ENCODE measurements around the gene ADARB2. TPM values are rescaled to one million over a fixed set of nuclear protein-coding genes. Genes with fewer than 3 reads are reported as not detected.

Gene ADARB2
- total and polyA plus RNA-seq, 7 donors, result 0.05 to 0.39 (median 0.15) TPM; not detected in 2

GRCh38 chr10:1374511-1375345 lies 362.6 kb downstream of the ADARB2 start:
- 54 to 70% (median 66%) methylated on average over 37 of the region's 37 CpGs for WGBS, 3 donors
- no peaks in the 10 kb centered on the region for H3K9me3 ChIP-seq

DNA sequence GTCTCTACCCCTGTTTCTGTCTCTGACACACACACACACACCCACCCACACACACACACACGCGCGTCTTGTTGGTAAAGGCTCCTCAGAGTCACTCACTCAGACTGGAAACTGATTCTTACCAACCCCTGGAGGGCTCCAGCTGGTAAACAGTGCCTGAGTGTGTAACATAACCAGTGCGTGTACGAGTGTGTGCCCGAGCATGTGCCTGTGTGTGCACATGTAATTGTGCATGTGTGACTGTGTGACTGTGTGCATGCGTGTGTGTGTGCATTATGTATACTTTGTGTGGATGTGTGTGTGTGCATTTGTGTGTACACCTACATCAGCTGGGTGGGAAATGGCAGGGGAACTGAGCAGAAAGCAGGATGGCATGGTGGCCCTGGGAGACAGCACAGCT lies 364.0 kb downstream of the ADARB2 start:
- no peak overlapping the region for H3K27ac ChIP-seq
- WGBS, 3 donors, result 79 to 91% (median 90%) methylated on average over 7 of the region's 7 CpGs
- no peaks in the 10 kb centered on the region for H3K9me3 ChIP-seq
- no peak overlapping the region for H3K4me3 ChIP-seq
- peaks cover 0 to 8% (median 2%) of the 10 kb centered on the region in 3 donors for H3K27me3 ChIP-seq (ENCODE audit: insufficient read depth in 3 of 3, low read length in 2 of 3)
- intact Hi-C loops (cut with DNase I), result no loop called here
- no peak for DNase-seq
- H3K36me3 ChIP-seq (ENCODE audit: insufficient read depth in 1 of 2, low read depth in 1 of 2), result no peaks in the 10 kb centered on the region
- ATAC-seq, result no peak
- no peak for TF ChIP-seq CTCF (IDR thresholded peaks at IDR 0.05)
- no peaks in the 10 kb centered on the region for H3K4me1 ChIP-seq

More at GRCh38 chr10:1374511-1375345, 362.6 kb downstream of the ADARB2 start:
- Histone ChIP-seq H3K27me3 (ENCODE audit: insufficient read depth in 3 of 3, low read length in 2 of 3) (peaks cover 0 to 12% (median 0%) of the 10 kb centered on the region in 3 donors), H3K36me3 (ENCODE audit: insufficient read depth in 1 of 2, low read depth in 1 of 2) (no peaks in the 10 kb centered on the region), H3K27ac (no peak overlapping the region), H3K4me3 (no peak overlapping the region), H3K4me1 (no peaks in the 10 kb centered on the region)
- intact Hi-C loops (cut with DNase I), result no loop called here
- no peak for TF ChIP-seq CTCF (IDR thresholded peaks at IDR 0.05)
- ATAC-seq, result no peak
- no peak for DNase-seq

- H3K4me1 ChIP-seq, result no peaks in the 10 kb centered on the region
- H3K36me3 ChIP-seq (ENCODE audit: insufficient read depth in 1 of 2, low read depth in 1 of 2), result no peaks in the 10 kb centered on the region
- intact Hi-C loops (cut with DNase I), result no loop called here
- WGBS, 3 donors, result 88 to 95% (median 88%) methylated on average over 4 of the region's 4 CpGs
- no peak for TF ChIP-seq CTCF (IDR thresholded peaks at IDR 0.05)
- ATAC-seq (no peak), DNase-seq (no peak)
- H3K27ac ChIP-seq, result no peak overlapping the region
- H3K4me3 ChIP-seq, result no peak overlapping the region
- H3K9me3 ChIP-seq, result no peaks in the 10 kb centered on the region
- peaks cover 0 to 9% (median 2%) of the 10 kb centered on the region in 3 donors for H3K27me3 ChIP-seq (ENCODE audit: insufficient read depth in 3 of 3, low read length in 2 of 3)
Measured at GRCh38 chr10:1372212-1372611, 365.1 kb downstream of the ADARB2 start.

GRCh38 chr10:1370298-1370697 lies 367.0 kb downstream of the ADARB2 start:
- no peaks in the 10 kb centered on the region for H3K9me3 ChIP-seq
- H3K4me3 ChIP-seq, result no peak overlapping the region
- DNase-seq (no peak), ATAC-seq (no peak)
- no peak overlapping the region for H3K27ac ChIP-seq
- WGBS, 3 donors, result 27 to 59% (median 28%) methylated on average over 1 of the region's 1 CpG
- TF ChIP-seq CTCF (IDR thresholded peaks at IDR 0.05), result no peak
- peaks cover 0 to 11% (median 2%) of the 10 kb centered on the region in 3 donors for H3K27me3 ChIP-seq (ENCODE audit: insufficient read depth in 3 of 3, low read length in 2 of 3)
- H3K36me3 ChIP-seq (ENCODE audit: insufficient read depth in 1 of 2, low read depth in 1 of 2), result no peaks in the 10 kb centered on the region
- intact Hi-C loops (cut with DNase I), result no loop called here
- H3K4me1 ChIP-seq, result no peaks in the 10 kb centered on the region
